ENCODE measurements around the gene TGM2.

DNA sequence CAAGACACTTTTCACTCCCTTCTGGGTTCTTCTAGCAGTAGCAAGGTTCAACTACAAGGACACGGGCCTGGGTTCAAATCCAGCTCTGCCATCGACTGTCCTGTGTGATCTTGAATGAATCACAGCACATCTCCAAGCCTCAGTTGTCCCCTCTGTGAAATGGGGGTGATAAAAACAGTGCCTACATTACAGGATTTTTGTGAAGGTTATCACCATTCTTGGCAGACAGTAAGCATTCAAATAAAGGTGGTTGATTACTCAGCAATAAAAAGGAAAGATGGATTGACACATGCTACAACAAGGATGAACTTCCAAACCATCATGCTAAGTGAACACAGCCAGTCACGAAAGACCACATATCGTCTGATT is 6.6 kb upstream of the TGM2 start:
- TF ChIP-seq, protein P1, sequence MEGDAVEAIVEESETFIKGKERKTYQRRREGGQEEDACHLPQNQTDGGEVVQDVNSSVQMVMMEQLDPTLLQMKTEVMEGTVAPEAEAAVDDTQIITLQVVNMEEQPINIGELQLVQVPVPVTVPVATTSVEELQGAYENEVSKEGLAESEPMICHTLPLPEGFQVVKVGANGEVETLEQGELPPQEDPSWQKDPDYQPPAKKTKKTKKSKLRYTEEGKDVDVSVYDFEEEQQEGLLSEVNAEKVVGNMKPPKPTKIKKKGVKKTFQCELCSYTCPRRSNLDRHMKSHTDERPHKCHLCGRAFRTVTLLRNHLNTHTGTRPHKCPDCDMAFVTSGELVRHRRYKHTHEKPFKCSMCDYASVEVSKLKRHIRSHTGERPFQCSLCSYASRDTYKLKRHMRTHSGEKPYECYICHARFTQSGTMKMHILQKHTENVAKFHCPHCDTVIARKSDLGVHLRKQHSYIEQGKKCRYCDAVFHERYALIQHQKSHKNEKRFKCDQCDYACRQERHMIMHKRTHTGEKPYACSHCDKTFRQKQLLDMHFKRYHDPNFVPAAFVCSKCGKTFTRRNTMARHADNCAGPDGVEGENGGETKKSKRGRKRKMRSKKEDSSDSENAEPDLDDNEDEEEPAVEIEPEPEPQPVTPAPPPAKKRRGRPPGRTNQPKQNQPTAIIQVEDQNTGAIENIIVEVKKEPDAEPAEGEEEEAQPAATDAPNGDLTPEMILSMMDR (IDR thresholded peaks at IDR 0.05; ENCODE audit: low read depth, low read length), result no peak
- TF ChIP-seq EZH2phosphoT487 (IDR thresholded peaks at IDR 0.05; ENCODE audit: low read depth), result no peak
